GM23248 (cell line): ENCODE measurements around the gene CHST6. TPM values are rescaled to one million over a fixed set of nuclear protein-coding genes. Genes with fewer than 3 reads are reported as not detected.

Experiments
- DNase-seq: peaks from one replicate; pipeline ENCODE4 v3.0.0-alpha.2; 2015
- H2AFZ ChIP-seq: fragments of 200-600 bp; sonication (generic); 2 replicates; pipeline ENCODE4 v1.6.1; 2016; ENCODE audit warnings: antibody characterized with exemption
- H3F3A ChIP-seq: fragments of 200-600 bp; sonication (generic); 2 replicates; pipeline ENCODE4 v1.6.1; 2016; ENCODE audit warnings: mild to moderate bottlenecking, antibody characterized with exemption, mixed run types; ENCODE audit not compliant: insufficient read depth
- H3K27ac ChIP-seq: fragments of 200-600 bp; sonication (generic); 2 replicates; pipeline ENCODE4 v1.5.1; 2016; ENCODE audit warnings: mild to moderate bottlenecking
- H3K27me3 ChIP-seq: fragments of 200-600 bp; sonication (generic); replicated peaks from 2 replicates; pipeline ENCODE4 v1.6.1; 2016; ENCODE audit warnings: mild to moderate bottlenecking; ENCODE audit not compliant: insufficient read depth
- H3K36me3 ChIP-seq: fragments of 200-600 bp; sonication (generic); 2 replicates; pipeline ENCODE4 v1.6.1; 2016; ENCODE audit warnings: low read depth, mild to moderate bottlenecking
- H3K4me1 ChIP-seq: fragments of 200-600 bp; sonication (generic); 2 replicates; pipeline ENCODE4 v1.6.1; 2016; ENCODE audit warnings: mild to moderate bottlenecking; ENCODE audit not compliant: insufficient read depth
- H3K4me2 ChIP-seq: fragments of 200-600 bp; sonication (generic); one replicate; pipeline ENCODE4 v1.6.1; 2016; ENCODE audit warnings: mild to moderate bottlenecking; ENCODE audit not compliant: unreplicated experiment
- H3K4me3 ChIP-seq: fragments of 200-600 bp; sonication (generic); 2 replicates; pipeline ENCODE4 v1.5.1; 2016; ENCODE audit warnings: mild to moderate bottlenecking
- H3K79me2 ChIP-seq: fragments of 200-600 bp; sonication (generic); 2 replicates; pipeline ENCODE4 v1.6.1; 2016; ENCODE audit warnings: mild to moderate bottlenecking; ENCODE audit not compliant: insufficient read depth
- H3K9ac ChIP-seq: fragments of 200-600 bp; sonication (generic); 2 replicates; pipeline ENCODE4 v1.6.1; 2016; ENCODE audit warnings: mild to moderate bottlenecking
- H3K9me2 ChIP-seq: fragments of 200-600 bp; sonication (generic); 2 replicates; pipeline ENCODE4 v1.6.1; 2016; ENCODE audit warnings: mixed run types, mild to moderate bottlenecking, moderate library complexity; ENCODE audit not compliant: insufficient read depth
- H3K9me3 ChIP-seq: fragments of 200-600 bp; sonication (generic); one replicate; pipeline ENCODE4 v1.6.1; 2017; ENCODE audit warnings: low read depth
- H4K20me1 ChIP-seq: fragments of 200-600 bp; sonication (generic); 2 replicates; pipeline ENCODE4 v1.6.0; 2016; ENCODE audit not compliant: insufficient read depth
- EZH2 ChIP-seq: fragments of 200-600 bp; sonication (generic); IDR thresholded peaks from 2 replicates; pipeline ENCODE4 v1.6.1; 2018; ENCODE audit warnings: antibody characterized with exemption, mild to moderate bottlenecking; ENCODE audit not compliant: insufficient read depth, poor library complexity, severe bottlenecking
- EZH2phosphoT487 ChIP-seq: fragments of 200-600 bp; sonication (generic); IDR thresholded peaks from 2 replicates; pipeline ENCODE4 v1.6.1; 2018; ENCODE audit warnings: antibody characterized with exemption, moderate library complexity, mild to moderate bottlenecking, low read depth; ENCODE audit not compliant: insufficient read depth
- WGBS, 2 experiments: methylation state at CpG; one replicate each; pipeline ENCODE4 v1.1.6; 2015 to 2017; ENCODE audit warnings: low lambda C conversion rate in 2 of 2, low coverage in 1 of 2; ENCODE audit errors: missing lambda C conversion rate in 2 of 2; 5-methylcytosine and 5-hydroxymethylcytosine counted together
- in situ Hi-C: fragments of 300-500 bp; cut with MboI; formaldehyde crosslinking; loops from 2 replicates; pipeline ENCODE4 v1.15.0; 2020
- polyA plus RNA-seq: library from polyadenylated mRNA; unstranded; fragments of >200 nt; fragmentation: Nextera tagmentation; extraction: Ambion mirVana; gene quantifications from 2 replicates; pipeline ENCODE4 v1.2.1, GENCODE V29; 2016
- total RNA-seq: library from RNA; depleted of rRNA; stranded (reverse); fragments of >200 nt; shearing (Covaris generic); gene quantifications from 2 replicates; pipeline ENCODE4 v1.2.3, GENCODE V29; 2014

CHST6 gene
- total and polyA plus RNA-seq, 2 experiments from 2014 or later, result 0.10 to 0.65 TPM

DNA sequence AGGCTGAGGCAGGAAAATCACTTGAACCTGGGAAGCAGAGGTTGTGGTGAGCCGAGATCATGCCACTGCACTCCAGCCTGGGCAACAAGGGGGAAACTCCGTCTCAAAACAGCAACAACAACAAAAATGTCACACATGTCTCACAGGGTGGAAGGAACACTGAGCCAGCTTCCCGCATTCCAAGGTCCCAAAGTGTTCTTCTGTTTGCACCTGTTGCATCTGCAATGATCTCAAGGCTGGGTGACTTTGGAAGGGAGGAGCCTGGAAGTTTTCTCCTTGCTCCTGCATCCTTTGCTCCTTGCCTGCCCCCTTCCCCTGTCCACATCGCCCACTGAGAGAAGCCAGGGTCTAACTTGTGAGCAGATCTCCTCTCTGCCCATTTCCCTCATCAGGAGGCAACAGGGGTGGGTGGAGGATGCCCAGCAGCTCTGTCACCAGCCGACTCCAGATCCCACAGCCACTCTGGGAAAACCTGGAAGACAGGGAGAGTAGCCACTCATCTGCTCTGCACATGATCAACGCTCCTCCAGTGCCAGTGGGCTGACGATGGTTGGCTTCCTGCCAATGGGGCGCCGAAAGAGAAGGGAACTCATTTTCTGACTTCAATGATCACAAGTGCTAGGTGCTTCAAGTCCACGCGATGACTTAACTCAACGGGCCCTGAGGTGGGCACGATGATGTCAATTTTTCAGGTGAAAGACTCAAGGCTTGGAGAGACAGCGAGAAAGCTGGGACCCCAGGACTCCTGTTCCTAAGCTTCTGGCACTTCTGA, 12.6 kb downstream of the CHST6 start:
- Histone ChIP-seq H3K27me3 (no peaks in the 10 kb centered on the region), H3K4me2 (no peak overlapping the region), H3K9me2 (no peaks in the 10 kb centered on the region), H2AFZ (no peak overlapping the region), H3K4me3 (no peak overlapping the region), H3F3A (no peaks in the 10 kb centered on the region), H3K9me3 (no peaks in the 10 kb centered on the region), H4K20me1 (no peaks in the 10 kb centered on the region), H3K36me3 (no peaks in the 10 kb centered on the region), H3K27ac (no peak overlapping the region), H3K4me1 (no peaks in the 10 kb centered on the region), H3K9ac (no peak overlapping the region), H3K79me2 (no peaks in the 10 kb centered on the region)
- TF ChIP-seq EZH2phosphoT487, result no peak
- no peak for TF ChIP-seq EZH2
- WGBS, 2 experiments, result 55 to 56% methylated on average over 14 of the region's 14 CpGs
- in situ Hi-C loops, result loop anchor here (25.0 kb wide), 2 partner anchors 280 to 1705 kb away; partner anchors contain the start of genes MON1B and SYCE1L
- DNase-seq, result no peak

DNA sequence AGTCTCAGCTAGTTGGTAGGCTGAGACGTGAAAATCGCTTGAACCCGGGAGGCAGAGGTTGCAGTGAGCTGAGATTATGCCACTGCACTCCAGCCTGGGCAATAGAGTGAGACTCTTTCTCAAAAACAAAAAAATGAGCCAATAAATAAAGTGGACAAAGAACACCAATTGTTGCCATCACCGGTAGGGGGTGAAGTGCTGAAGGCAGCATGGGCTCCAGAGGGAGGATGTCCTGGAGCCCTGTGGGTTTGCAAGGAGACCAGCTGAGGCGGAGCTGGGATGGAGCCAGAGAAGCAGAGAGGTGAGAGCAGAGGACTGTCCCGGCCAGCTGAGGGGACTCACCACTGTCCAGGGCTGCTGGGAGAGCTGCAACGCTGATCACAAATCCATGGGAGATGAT, 13.8 kb downstream of the CHST6 start:
- Histone ChIP-seq H3K27ac (no peak overlapping the region), H3K4me3 (no peak overlapping the region), H3K27me3 (no peaks in the 10 kb centered on the region), H2AFZ (no peak overlapping the region), H3K4me2 (no peak overlapping the region), H3F3A (no peaks in the 10 kb centered on the region), H3K4me1 (no peaks in the 10 kb centered on the region), H3K9ac (no peak overlapping the region), H3K79me2 (no peaks in the 10 kb centered on the region), H3K9me2 (no peaks in the 10 kb centered on the region), H3K36me3 (no peaks in the 10 kb centered on the region), H3K9me3 (no peaks in the 10 kb centered on the region), H4K20me1 (no peaks in the 10 kb centered on the region)
- in situ Hi-C loops, result loop anchor here (25.0 kb wide), 2 partner anchors 281 to 1706 kb away; partner anchors contain the start of genes MON1B and SYCE1L
- no peak for DNase-seq
- 77 to 82% methylated on average over 7 of the region's 7 CpGs for WGBS, 2 experiments
- no peak for TF ChIP-seq EZH2
- TF ChIP-seq EZH2phosphoT487, result no peak

DNA sequence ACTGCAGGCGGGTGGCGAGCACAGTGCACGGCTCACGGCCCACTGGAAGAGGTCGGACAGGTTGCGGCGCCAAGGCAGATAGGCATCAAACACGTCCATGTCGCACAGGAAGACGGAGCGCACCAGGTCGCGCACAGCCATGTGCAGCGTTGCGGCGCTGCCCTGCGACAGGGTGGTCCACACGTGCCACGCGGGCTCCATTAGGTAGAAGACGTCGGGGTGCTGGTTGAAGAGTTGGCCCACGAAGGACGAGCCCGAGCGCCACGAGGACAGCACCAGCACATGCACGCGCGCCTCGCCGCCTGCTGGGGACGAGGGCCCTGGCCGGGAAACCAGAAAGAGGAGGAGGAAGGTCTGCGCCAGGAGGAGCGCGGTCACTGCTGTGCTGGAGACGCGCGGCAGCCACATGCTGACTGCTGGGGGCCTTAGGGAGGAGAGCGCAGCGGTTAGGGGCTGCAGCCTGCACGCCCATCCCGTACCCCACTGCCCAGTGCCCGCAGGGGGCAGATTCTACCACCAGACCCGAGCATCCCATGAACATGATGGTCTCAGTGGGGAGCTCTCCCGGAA, 15.7 kb downstream of the CHST6 start:
- Histone ChIP-seq H3K9me3 (no peaks in the 10 kb centered on the region), H3K36me3 (no peaks in the 10 kb centered on the region), H3K79me2 (no peaks in the 10 kb centered on the region), H3K9me2 (no peaks in the 10 kb centered on the region), H3K9ac (no peak overlapping the region), H4K20me1 (no peaks in the 10 kb centered on the region), H2AFZ (no peak overlapping the region), H3K27me3 (no peaks in the 10 kb centered on the region), H3K4me2 (no peak overlapping the region), H3K4me1 (no peaks in the 10 kb centered on the region), H3F3A (no peaks in the 10 kb centered on the region), H3K4me3 (no peak overlapping the region), H3K27ac (no peak overlapping the region)
- WGBS, 2 experiments, result 90 to 91% methylated on average over 40 to 46 of the region's 47 CpGs
- in situ Hi-C loops, result loop anchor here (25.0 kb wide), 2 partner anchors 283 to 1708 kb away; partner anchors contain the start of genes MON1B and SYCE1L
- TF ChIP-seq EZH2, result no peak
- no peak for TF ChIP-seq EZH2phosphoT487
- DNase-seq, result no peak

DNA sequence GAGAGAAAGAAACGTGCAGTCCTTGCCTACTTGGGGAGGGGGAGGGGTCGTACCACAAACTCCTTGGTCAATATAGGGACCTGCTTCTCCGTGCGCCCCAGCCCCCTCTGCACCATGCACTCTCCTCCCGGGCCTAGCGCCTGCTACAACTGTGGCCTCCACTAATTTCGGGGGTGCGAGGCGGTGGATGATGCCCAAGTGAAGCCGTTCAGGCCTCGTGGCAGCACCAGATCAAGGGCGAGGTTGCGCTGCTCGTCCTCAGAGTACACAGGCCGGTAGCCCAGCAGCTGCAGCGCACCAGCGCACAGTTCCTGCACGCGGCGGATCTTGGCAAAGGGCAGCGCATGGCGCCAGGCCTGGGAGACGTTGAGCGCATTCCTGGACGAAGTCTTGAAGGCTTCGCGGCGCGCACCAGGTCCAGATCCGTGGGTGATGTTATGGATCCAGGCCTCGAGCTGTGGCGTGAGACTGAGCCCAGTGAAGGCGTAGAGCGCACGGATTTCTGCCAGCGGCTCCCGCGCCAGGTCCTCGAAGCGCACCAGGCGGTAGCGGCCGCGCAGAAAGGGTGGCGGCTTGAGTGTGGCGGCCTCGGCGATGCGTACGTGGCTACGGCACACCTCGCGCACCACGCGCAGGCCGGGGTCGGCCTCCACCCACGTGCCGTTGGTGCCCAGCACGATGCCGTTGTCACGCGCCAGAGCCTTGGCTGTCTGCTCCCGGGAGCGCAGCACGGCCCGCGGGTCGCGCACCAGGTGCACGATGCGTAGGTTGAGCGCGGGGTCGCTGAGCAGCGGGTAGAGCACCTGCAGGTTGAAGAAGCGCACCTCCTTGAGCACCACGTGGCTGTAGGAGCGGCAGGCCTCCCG, 16.5 kb downstream of the CHST6 start:
- no peak overlapping the region for H3K9ac ChIP-seq
- in situ Hi-C loops, result loop anchor here (25.0 kb wide), 2 partner anchors 284 to 1709 kb away; partner anchors contain the start of genes MON1B and SYCE1L
- H3K9me3 ChIP-seq, result no peaks in the 10 kb centered on the region
- 93 to 95% methylated on average over 47 to 80 of the region's 80 CpGs for WGBS, 2 experiments
- no peaks in the 10 kb centered on the region for H3F3A ChIP-seq
- H3K4me3 ChIP-seq, result no peak overlapping the region
- H3K27ac ChIP-seq, result no peak overlapping the region
- TF ChIP-seq EZH2, result no peak
- TF ChIP-seq EZH2phosphoT487, result no peak
- H3K4me2 ChIP-seq, result no peak overlapping the region
- no peaks in the 10 kb centered on the region for H3K36me3 ChIP-seq
- H4K20me1 ChIP-seq, result no peaks in the 10 kb centered on the region
- no peaks in the 10 kb centered on the region for H3K4me1 ChIP-seq
- H3K27me3 ChIP-seq, result no peaks in the 10 kb centered on the region
- DNase-seq, result no peak
- no peak overlapping the region for H2AFZ ChIP-seq
- H3K9me2 ChIP-seq, result no peaks in the 10 kb centered on the region
- H3K79me2 ChIP-seq, result no peaks in the 10 kb centered on the region
